SK-N-SH (cell line): ENCODE data around the gene QRICH2. TPM values are rescaled to one million over a fixed set of nuclear protein-coding genes. Genes with fewer than 3 reads are reported as not detected.

Source experiments
- CTCF ChIA-PET: fragments of 300-600, 350-600 bp; formaldehyde crosslinking; extraction: SDS; loops from one replicate; lab custom pipeline; 2021; lab: Yijun Ruan, JAX
- POLR2A ChIA-PET: fragments of 350-600 bp; sonication (Branson Sonifier 250); formaldehyde crosslinking; extraction: SDS; loops from one replicate; lab custom pipeline; 2020; ENCODE audit warnings: antibody characterized with exemption, inconsistent platforms; lab: Yijun Ruan, JAX
- DNase-seq: peaks from one replicate; pipeline ENCODE4 v3.0.0; 2012
- H2AFZ ChIP-seq: fragments of 200-600 bp; sonication (generic); 2 replicates; pipeline ENCODE4 v1.8.1; 2016; ENCODE audit warnings: antibody characterized with exemption, mild to moderate bottlenecking, low read depth
- H3F3A ChIP-seq: fragments of 200-600 bp; sonication (generic); replicated peaks from 2 replicates; pipeline ENCODE3; 2016; ENCODE audit warnings: antibody characterized with exemption, mild to moderate bottlenecking; ENCODE audit not compliant: insufficient read depth
- H3K27ac ChIP-seq, 2 experiments: fragments of 200-500 bp in 1 of 2; fragments of 200-600 bp in 1 of 2; sonication (Bioruptor generic) in 1 of 2; sonication (generic), shearing (Covaris generic) in 1 of 2; 2 replicates each; pipeline versions ENCODE4 v1.5.1 to v1.6.1; 2014 to 2016; ENCODE audit warnings: low read depth in 2 of 2, inconsistent platforms in 1 of 2, low read length in 1 of 2, mild to moderate bottlenecking in 1 of 2, mixed read lengths in 1 of 2
- H3K27me3 ChIP-seq: fragments of 200-600 bp; sonication (generic), shearing (Covaris generic); 2 replicates; pipeline ENCODE4 v1.6.1; 2016; ENCODE audit warnings: mixed run types; ENCODE audit not compliant: insufficient read depth
- H3K36me3 ChIP-seq, 2 experiments: fragments of 200-500 bp in 1 of 2; fragments of 200-600 bp in 1 of 2; sonication (Bioruptor generic) in 1 of 2; sonication (generic) in 1 of 2; replicated peaks in 1 of 2; 2 replicates each; pipeline versions ENCODE3 to v1.5.1; 2014 to 2016; ENCODE audit warnings: low read length in 1 of 2, mild to moderate bottlenecking in 1 of 2; ENCODE audit not compliant: insufficient read depth in 2 of 2, control insufficient read depth in 1 of 2
- H3K4me1 ChIP-seq, 2 experiments: fragments of 200-500 bp in 1 of 2; fragments of 200-600 bp in 1 of 2; sonication (Bioruptor generic) in 1 of 2; sonication (generic), shearing (Covaris generic) in 1 of 2; 2 replicates each; pipeline versions ENCODE4 v1.5.1 to v1.6.1; 2014 to 2016; ENCODE audit warnings: low read depth in 1 of 2, low read length in 1 of 2, mixed run types in 1 of 2; ENCODE audit not compliant: insufficient read depth in 2 of 2, control insufficient read depth in 1 of 2
- H3K4me2 ChIP-seq: fragments of 200-600 bp; sonication (generic), shearing (Covaris generic); 2 replicates; pipeline ENCODE4 v1.6.1; 2017; ENCODE audit warnings: mixed run types
- H3K4me3 ChIP-seq, 2 experiments: fragments of 200-500 bp in 1 of 2; fragments of 200-600 bp in 1 of 2; sonication (Bioruptor generic) in 1 of 2; sonication (generic), shearing (Covaris generic) in 1 of 2; 2 replicates each; pipeline versions ENCODE4 v1.5.1 to v1.8.1; 2014 to 2016; ENCODE audit warnings: low read depth in 2 of 2, inconsistent platforms in 1 of 2, low read length in 1 of 2, mild to moderate bottlenecking in 1 of 2, mixed read lengths in 1 of 2, moderate library complexity in 1 of 2
- H3K79me2 ChIP-seq: fragments of 200-600 bp; sonication (generic); 2 replicates; pipeline ENCODE4 v1.8.1; 2017; ENCODE audit warnings: mild to moderate bottlenecking; ENCODE audit not compliant: insufficient read depth
- H3K9ac ChIP-seq: fragments of 200-600 bp; sonication (generic); 2 replicates; pipeline ENCODE4 v1.6.1; 2017; ENCODE audit warnings: mixed run types
- H3K9me2 ChIP-seq: fragments of 200-600 bp; sonication (generic); 2 replicates; pipeline ENCODE4 v1.6.1; 2017; ENCODE audit warnings: mixed run types
- H3K9me3 ChIP-seq: fragments of 200-600 bp; sonication (generic); 2 replicates; pipeline ENCODE4 v1.6.1; 2017; ENCODE audit warnings: mixed run types, mild to moderate bottlenecking, moderate library complexity
- H4K20me1 ChIP-seq: fragments of 200-600 bp; sonication (generic); 2 replicates; pipeline ENCODE4 v1.6.1; 2017; ENCODE audit warnings: mild to moderate bottlenecking, mixed run types; ENCODE audit not compliant: insufficient read depth
- CHD2 ChIP-seq: fragments of 150-350 bp; IDR thresholded peaks from 2 replicates; pipeline ENCODE4 v1.6.1; 2018; ENCODE audit warnings: low read length; ENCODE audit not compliant: partially characterized antibody
- ELF1 ChIP-seq: IDR thresholded peaks from 2 replicates; pipeline ENCODE4 v1.4.0; 2012
- EP300 ChIP-seq, 2 experiments: IDR thresholded peaks; 2 replicates each; pipeline versions ENCODE4 v1.4.0 to v1.6.1; 2012; ENCODE audit warnings: borderline replicate concordance in 1 of 2, low read depth in 1 of 2, low read length in 1 of 2
- FOSL2 ChIP-seq: IDR thresholded peaks from 2 replicates; pipeline ENCODE4 v1.4.0; 2012; ENCODE audit warnings: low read depth, mild to moderate bottlenecking, moderate library complexity, borderline replicate concordance
- FOXJ3 ChIP-seq: sonication (generic); formaldehyde crosslinking; IDR thresholded peaks from 2 replicates; pipeline ENCODE4 v1.5.1; 2020; ENCODE audit warnings: mild to moderate bottlenecking, missing genetic modification reagents
- MEF2A ChIP-seq: IDR thresholded peaks from 2 replicates; pipeline ENCODE4 v1.4.0; 2012; ENCODE audit warnings: low read depth, borderline replicate concordance
- MXI1 ChIP-seq: IDR thresholded peaks from 2 replicates; pipeline ENCODE4 v1.6.1; 2012; ENCODE audit warnings: mild to moderate bottlenecking, low read depth, low read length, improper control_type of control experiment
- NFIC ChIP-seq: IDR thresholded peaks from 2 replicates; pipeline ENCODE4 v1.4.0; 2012; ENCODE audit warnings: borderline replicate concordance
- RCOR1 ChIP-seq: fragments of 150-350 bp; IDR thresholded peaks from 2 replicates; pipeline ENCODE4 v1.6.1; 2017; ENCODE audit warnings: antibody characterized with exemption, low read length
- RFX5 ChIP-seq: IDR thresholded peaks from 2 replicates; pipeline ENCODE4 v1.6.1; 2012; ENCODE audit warnings: mild to moderate bottlenecking, improper control_type of control experiment, low read length
- RXRA ChIP-seq: IDR thresholded peaks from 2 replicates; pipeline ENCODE4 v1.4.0; 2012; ENCODE audit warnings: low read depth, mild to moderate bottlenecking, borderline replicate concordance
- TCF12 ChIP-seq: IDR thresholded peaks from 2 replicates; pipeline ENCODE4 v1.4.0; 2012
- TEAD4 ChIP-seq: IDR thresholded peaks from 2 replicates; pipeline ENCODE4 v1.4.0; 2012; ENCODE audit warnings: mild to moderate bottlenecking, borderline replicate concordance; ENCODE audit not compliant: insufficient read depth
- YY1 ChIP-seq: IDR thresholded peaks from 2 replicates; pipeline ENCODE4 v1.4.0; 2012; ENCODE audit warnings: low read depth, mild to moderate bottlenecking
- WGBS: methylation state at CpG from one replicate; pipeline ENCODE4 v1.1.6; 2017; ENCODE audit warnings: low lambda C conversion rate; 5-methylcytosine and 5-hydroxymethylcytosine counted together
- polyA plus RNA-seq, 3 experiments: library from polyadenylated mRNA; depleted of rRNA; stranded (reverse); fragments of >200 nt; gene quantifications; 2 replicates each; pipeline ENCODE4 v1.2.3, GENCODE V29; 2012
- TF ChIP-seq, protein P1 (sequence below): IDR thresholded peaks from 2 replicates; pipeline ENCODE4 v1.4.0; 2012; ENCODE audit warnings: low read depth, borderline replicate concordance
- TF ChIP-seq, protein P2 (sequence below): fragments of 150-350 bp; IDR thresholded peaks from 2 replicates; pipeline ENCODE4 v1.6.1; 2017; ENCODE audit warnings: antibody characterized with exemption, low read length, low read depth, borderline replicate concordance
- TF ChIP-seq, protein P3 (sequence below): IDR thresholded peaks from 2 replicates; pipeline ENCODE4 v1.4.0; 2012; ENCODE audit warnings: low read depth
- TF ChIP-seq, protein P4 (sequence below): IDR thresholded peaks from 2 replicates; pipeline ENCODE4 v1.6.1; 2012; ENCODE audit warnings: mild to moderate bottlenecking, low read depth, low read length, moderate library complexity
- TF ChIP-seq, protein P5 (sequence below): fragments of 200-600 bp; sonication (generic); IDR thresholded peaks from 2 replicates; pipeline ENCODE4 v1.6.1; 2017; ENCODE audit warnings: antibody characterized with exemption, mild to moderate bottlenecking, moderate library complexity
- TF ChIP-seq, protein P6 (sequence below): fragments of 150-350 bp; IDR thresholded peaks from 2 replicates; pipeline ENCODE4 v1.6.1; 2016; ENCODE audit warnings: mild to moderate bottlenecking, low read depth, low read length

QRICH2 gene
- polyA plus RNA-seq, 1 of the 3 experiments (the other 2 are of a cell fraction), result 6.2 TPM

DNA sequence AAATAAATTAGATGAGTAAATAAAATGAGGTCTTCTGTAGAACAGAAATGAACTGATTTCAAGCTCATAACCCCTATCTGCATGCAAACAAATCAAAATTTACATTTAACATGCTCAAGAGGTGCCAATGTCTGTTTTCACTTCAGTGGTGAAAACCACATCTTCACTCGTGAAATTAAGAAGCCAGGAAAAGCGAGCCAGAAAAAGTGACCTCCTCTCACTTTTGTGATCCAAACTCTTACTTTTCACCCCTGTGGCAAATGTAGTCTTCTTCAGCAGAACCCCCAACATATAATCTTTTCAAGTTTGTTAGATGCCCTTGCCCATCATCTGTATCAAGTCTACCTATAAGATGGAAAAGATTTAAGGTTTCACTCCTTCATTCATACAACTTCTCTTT is 9.5 kb upstream of the QRICH2 start:
- ChIA-PET POLR2A (no interaction called here), CTCF (interaction anchor here (0.6 to 5.9 kb wide), 9 partner anchors 9 to 304 kb away, joined by 3 to 56 read pairs (median 4); partner anchors contain the start of genes QRICH2 and SPHK1)
- Histone ChIP-seq H3K27me3 (no peaks in the 10 kb centered on the region), H3K27ac (no peak overlapping the region), H3K9me3 (no peaks in the 10 kb centered on the region), H3K9ac (no peak overlapping the region), H2AFZ (no peak overlapping the region), H3K9me2 (no peaks in the 10 kb centered on the region), H3K4me1 (peaks cover 0 to 7% of the 10 kb centered on the region in 2 experiments; a peak in 1 of 4 replicates), H3K4me3 (no peak overlapping the region), H3K4me2 (no peak overlapping the region), H3F3A (peaks cover 10% of the 10 kb centered on the region), H3K79me2 (0 out of 2 replicates have a peak, but pooled peaks cover 2% of the 10 kb centered on the region), H3K36me3 (peaks cover 29 to 42% of the 10 kb centered on the region in 2 experiments), H4K20me1 (peaks cover 8% of the 10 kb centered on the region; the same call in 1 of the 2 replicates)
- WGBS, result 95% methylated on average over 2 of the region's 2 CpGs
- TF ChIP-seq NFIC (no peak), TEAD4 (no peak), RFX5 (no peak), ELF1 (no peak), RCOR1 (no peak), YY1 (no peak), TCF12 (no peak), FOXJ3 (CRISPR knock-in tag) (no peak), CHD2 (no peak), FOSL2 (no peak), RXRA (no peak), EP300 (IDR thresholded peaks at IDR 0.05; ENCODE audit: borderline replicate concordance in 1 of 2, low read depth in 1 of 2, low read length in 1 of 2) (no peak), MXI1 (no peak), MEF2A (no peak)
- TF ChIP-seq, protein P1, sequence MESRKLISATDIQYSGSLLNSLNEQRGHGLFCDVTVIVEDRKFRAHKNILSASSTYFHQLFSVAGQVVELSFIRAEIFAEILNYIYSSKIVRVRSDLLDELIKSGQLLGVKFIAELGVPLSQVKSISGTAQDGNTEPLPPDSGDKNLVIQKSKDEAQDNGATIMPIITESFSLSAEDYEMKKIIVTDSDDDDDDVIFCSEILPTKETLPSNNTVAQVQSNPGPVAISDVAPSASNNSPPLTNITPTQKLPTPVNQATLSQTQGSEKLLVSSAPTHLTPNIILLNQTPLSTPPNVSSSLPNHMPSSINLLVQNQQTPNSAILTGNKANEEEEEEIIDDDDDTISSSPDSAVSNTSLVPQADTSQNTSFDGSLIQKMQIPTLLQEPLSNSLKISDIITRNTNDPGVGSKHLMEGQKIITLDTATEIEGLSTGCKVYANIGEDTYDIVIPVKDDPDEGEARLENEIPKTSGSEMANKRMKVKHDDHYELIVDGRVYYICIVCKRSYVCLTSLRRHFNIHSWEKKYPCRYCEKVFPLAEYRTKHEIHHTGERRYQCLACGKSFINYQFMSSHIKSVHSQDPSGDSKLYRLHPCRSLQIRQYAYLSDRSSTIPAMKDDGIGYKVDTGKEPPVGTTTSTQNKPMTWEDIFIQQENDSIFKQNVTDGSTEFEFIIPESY, result no peak
- TF ChIP-seq, protein P2, sequence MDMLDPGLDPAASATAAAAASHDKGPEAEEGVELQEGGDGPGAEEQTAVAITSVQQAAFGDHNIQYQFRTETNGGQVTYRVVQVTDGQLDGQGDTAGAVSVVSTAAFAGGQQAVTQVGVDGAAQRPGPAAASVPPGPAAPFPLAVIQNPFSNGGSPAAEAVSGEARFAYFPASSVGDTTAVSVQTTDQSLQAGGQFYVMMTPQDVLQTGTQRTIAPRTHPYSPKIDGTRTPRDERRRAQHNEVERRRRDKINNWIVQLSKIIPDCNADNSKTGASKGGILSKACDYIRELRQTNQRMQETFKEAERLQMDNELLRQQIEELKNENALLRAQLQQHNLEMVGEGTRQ, result no peak
- TF ChIP-seq, protein P3, sequence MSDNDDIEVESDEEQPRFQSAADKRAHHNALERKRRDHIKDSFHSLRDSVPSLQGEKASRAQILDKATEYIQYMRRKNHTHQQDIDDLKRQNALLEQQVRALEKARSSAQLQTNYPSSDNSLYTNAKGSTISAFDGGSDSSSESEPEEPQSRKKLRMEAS, result no peak
- TF ChIP-seq, protein P4, sequence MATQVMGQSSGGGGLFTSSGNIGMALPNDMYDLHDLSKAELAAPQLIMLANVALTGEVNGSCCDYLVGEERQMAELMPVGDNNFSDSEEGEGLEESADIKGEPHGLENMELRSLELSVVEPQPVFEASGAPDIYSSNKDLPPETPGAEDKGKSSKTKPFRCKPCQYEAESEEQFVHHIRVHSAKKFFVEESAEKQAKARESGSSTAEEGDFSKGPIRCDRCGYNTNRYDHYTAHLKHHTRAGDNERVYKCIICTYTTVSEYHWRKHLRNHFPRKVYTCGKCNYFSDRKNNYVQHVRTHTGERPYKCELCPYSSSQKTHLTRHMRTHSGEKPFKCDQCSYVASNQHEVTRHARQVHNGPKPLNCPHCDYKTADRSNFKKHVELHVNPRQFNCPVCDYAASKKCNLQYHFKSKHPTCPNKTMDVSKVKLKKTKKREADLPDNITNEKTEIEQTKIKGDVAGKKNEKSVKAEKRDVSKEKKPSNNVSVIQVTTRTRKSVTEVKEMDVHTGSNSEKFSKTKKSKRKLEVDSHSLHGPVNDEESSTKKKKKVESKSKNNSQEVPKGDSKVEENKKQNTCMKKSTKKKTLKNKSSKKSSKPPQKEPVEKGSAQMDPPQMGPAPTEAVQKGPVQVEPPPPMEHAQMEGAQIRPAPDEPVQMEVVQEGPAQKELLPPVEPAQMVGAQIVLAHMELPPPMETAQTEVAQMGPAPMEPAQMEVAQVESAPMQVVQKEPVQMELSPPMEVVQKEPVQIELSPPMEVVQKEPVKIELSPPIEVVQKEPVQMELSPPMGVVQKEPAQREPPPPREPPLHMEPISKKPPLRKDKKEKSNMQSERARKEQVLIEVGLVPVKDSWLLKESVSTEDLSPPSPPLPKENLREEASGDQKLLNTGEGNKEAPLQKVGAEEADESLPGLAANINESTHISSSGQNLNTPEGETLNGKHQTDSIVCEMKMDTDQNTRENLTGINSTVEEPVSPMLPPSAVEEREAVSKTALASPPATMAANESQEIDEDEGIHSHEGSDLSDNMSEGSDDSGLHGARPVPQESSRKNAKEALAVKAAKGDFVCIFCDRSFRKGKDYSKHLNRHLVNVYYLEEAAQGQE, result no peak
- TF ChIP-seq, protein P5, sequence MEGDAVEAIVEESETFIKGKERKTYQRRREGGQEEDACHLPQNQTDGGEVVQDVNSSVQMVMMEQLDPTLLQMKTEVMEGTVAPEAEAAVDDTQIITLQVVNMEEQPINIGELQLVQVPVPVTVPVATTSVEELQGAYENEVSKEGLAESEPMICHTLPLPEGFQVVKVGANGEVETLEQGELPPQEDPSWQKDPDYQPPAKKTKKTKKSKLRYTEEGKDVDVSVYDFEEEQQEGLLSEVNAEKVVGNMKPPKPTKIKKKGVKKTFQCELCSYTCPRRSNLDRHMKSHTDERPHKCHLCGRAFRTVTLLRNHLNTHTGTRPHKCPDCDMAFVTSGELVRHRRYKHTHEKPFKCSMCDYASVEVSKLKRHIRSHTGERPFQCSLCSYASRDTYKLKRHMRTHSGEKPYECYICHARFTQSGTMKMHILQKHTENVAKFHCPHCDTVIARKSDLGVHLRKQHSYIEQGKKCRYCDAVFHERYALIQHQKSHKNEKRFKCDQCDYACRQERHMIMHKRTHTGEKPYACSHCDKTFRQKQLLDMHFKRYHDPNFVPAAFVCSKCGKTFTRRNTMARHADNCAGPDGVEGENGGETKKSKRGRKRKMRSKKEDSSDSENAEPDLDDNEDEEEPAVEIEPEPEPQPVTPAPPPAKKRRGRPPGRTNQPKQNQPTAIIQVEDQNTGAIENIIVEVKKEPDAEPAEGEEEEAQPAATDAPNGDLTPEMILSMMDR, result no peak
- TF ChIP-seq, protein P6, sequence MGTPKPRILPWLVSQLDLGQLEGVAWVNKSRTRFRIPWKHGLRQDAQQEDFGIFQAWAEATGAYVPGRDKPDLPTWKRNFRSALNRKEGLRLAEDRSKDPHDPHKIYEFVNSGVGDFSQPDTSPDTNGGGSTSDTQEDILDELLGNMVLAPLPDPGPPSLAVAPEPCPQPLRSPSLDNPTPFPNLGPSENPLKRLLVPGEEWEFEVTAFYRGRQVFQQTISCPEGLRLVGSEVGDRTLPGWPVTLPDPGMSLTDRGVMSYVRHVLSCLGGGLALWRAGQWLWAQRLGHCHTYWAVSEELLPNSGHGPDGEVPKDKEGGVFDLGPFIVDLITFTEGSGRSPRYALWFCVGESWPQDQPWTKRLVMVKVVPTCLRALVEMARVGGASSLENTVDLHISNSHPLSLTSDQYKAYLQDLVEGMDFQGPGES, result no peak
- DNase-seq, result no peak
